ENCODE results near the gene CHN1.

CHN1 gene

GRCh38 chr2:175026385-175026784, 21.2 kb upstream of the CHN1 start:
- CTCF ChIA-PET: interaction anchor here (0.6 kb wide), 1 partner anchor 311 kb away, joined by 6 read pairs; no protein-coding TSS in a partner anchor
- DNase-seq (ENCODE audit: low spot score): no peak
- POLR2A ChIA-PET (ENCODE audit: low non-redundant PET): no interaction called here
- no peak overlapping the region for H3K27ac ChIP-seq
- TF ChIP-seq CTCF (conservative IDR thresholded peaks at IDR 0.05; ENCODE audit: low read depth): no peak

- ChIA-PET POLR2A (ENCODE audit: low non-redundant PET) (no interaction called here), CTCF (interaction anchor here (0.6 kb wide), 1 partner anchor 310 kb away, joined by 6 read pairs; no protein-coding TSS in a partner anchor)
- H3K27ac ChIP-seq: no peak overlapping the region
- no peak for DNase-seq (ENCODE audit: low spot score)
- TF ChIP-seq CTCF (conservative IDR thresholded peaks at IDR 0.05; ENCODE audit: low read depth): no peak
Measured at GRCh38 chr2:175025946-175026345, 20.8 kb upstream of the CHN1 start.

- no peak overlapping the region for H3K27ac ChIP-seq
- no peak for DNase-seq (ENCODE audit: low spot score)
- ChIA-PET POLR2A (ENCODE audit: low non-redundant PET) (no interaction called here), CTCF (no interaction called here)
- no peak for TF ChIP-seq CTCF (conservative IDR thresholded peaks at IDR 0.05; ENCODE audit: low read depth)
Measured at GRCh38 chr2:175025233-175025632, 20.1 kb upstream of the CHN1 start.

GRCh38 chr2:175022923-175023322, 17.7 kb upstream of the CHN1 start:
- H3K27ac ChIP-seq: no peak overlapping the region
- DNase-seq (ENCODE audit: low spot score): no peak
- ChIA-PET CTCF (interaction anchor here (0.6 kb wide), 2 partner anchors 1214 to 1653 kb away, joined by 3 read pairs; no protein-coding TSS in a partner anchor), POLR2A (ENCODE audit: low non-redundant PET) (no interaction called here)
- no peak for TF ChIP-seq CTCF (conservative IDR thresholded peaks at IDR 0.05; ENCODE audit: low read depth)

- H3K27ac ChIP-seq: no peak overlapping the region
- POLR2A ChIA-PET (ENCODE audit: low non-redundant PET): no interaction called here
- no peak for TF ChIP-seq CTCF (conservative IDR thresholded peaks at IDR 0.05; ENCODE audit: low read depth)
- CTCF ChIA-PET: no interaction called here
- DNase-seq (ENCODE audit: low spot score): no peak
Measured at GRCh38 chr2:175019566-175020327, 14.6 kb upstream of the CHN1 start.

GRCh38 chr2:175017618-175018414, 12.6 kb upstream of the CHN1 start:
- ChIA-PET POLR2A (ENCODE audit: low non-redundant PET) (no interaction called here), CTCF (no interaction called here)
- no peak overlapping the region for H3K27ac ChIP-seq
- no peak for TF ChIP-seq CTCF (conservative IDR thresholded peaks at IDR 0.05; ENCODE audit: low read depth)
- no peak for DNase-seq (ENCODE audit: low spot score)

All from RWPE1 (cell line).